Amniotic stem cell (primary cell): Measurements from ENCODE around the gene TXLNB.
"Not testable (repeated sequence)": the region's sequence is repeated elsewhere in the genome, so short reads cannot be mapped to it uniquely, and the experiment has no call there.

Source experiments
- DNase-seq: peaks from one replicate; lab custom pipeline; 2025; lab: John Stamatoyannopoulos, UW

Gene TXLNB

DNA sequence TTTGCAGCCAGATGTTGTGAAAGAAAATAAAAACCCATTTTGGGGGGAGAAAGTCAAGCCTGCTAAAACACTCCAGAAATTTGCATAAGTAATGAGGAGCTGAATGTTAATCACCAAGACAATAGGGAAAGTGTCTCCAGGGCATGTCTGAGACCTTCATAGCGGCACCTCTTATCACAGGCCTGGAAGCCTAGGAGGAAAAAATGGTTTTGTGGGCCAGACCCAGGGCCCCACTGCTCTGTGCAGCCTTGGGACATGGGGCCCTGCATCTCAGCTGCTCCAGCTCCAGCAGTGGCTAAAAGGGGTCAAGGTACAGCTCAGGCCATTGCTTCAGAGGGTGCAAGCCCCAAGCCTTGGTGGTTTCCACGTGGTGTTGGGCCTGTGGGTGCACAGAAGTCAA is 57.6 kb downstream of the TXLNB start:
- not testable (repeated sequence) for DNase-seq

GRCh38 chr6:139231206-139231605 is 60.6 kb downstream of the TXLNB start:
- DNase-seq: no peak

DNA sequence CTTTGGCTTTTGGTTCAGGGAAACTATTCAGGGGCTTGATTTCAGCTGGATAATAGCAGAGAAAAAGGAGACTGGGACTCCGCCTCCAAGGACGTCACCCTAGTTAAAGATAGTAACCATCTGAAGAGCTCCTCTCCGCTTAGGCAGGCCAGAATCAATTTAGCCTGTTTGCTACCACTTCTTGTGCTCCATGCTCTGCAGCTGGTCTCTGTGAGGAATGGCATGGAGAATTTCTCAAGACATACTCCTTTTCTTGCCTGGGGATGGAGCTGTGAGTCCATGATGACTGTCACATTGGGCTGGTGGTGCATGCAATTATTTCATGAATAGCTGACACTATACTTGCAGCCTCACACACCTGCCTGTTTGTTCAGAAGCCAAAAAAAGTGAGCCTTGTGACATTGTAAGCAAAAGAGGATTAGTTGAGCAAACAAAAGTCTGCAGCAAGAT is 61.4 kb downstream of the TXLNB start:
- no peak for DNase-seq

- DNase-seq: not testable (repeated sequence)
These were observed 63.4 kb downstream of the TXLNB start for GRCh38 chr6:139228387-139228786.

GRCh38 chr6:139219746-139220145 is 72.1 kb downstream of the TXLNB start:
- DNase-seq: no peak

DNA sequence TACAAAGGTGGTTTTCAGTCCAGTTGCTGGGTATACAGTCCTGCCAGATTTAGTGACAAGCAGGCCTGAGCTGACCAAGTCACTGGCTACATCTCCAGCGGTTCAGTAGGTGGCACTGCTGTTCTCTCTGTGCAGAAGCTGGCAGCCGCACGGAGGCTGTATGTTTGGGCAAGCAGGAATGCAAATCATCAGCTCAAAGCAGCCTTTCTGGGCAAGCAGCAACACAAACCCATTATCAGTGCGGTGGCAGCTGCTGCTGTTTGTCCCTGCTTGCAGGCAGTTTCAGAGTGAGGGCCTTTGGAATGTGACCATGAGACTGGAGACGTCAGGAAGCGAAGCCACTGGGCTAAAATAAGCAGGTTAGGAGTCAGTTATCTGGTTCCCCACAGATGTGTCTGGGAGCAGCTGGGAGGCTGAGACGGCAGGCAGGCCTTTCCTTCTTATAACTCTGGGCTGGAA is 72.5 kb downstream of the TXLNB start:
- DNase-seq: peak; percentile 92

DNA sequence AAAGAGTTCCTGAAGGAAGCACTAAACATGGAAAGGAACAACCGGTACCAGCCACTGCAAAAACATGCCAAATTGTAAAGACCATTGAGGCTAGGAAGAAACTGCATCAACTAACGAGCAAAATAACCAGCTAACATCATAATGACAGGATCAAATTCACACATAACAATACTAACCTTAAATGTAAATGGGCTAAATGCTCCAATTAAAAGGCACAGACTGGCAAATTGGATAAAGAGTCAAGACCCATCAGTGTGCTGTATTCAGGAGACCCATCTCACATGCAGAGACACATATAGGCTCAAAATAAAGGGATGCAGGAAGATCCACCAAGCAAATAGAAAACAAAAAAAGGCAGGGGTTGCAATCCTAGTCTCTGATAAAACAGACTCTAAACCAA is 79.3 kb downstream of the TXLNB start:
- DNase-seq: not testable (repeated sequence)

- DNase-seq: not testable (repeated sequence)
These were observed 81.0 kb downstream of the TXLNB start for GRCh38 chr6:139210766-139211165.

DNA sequence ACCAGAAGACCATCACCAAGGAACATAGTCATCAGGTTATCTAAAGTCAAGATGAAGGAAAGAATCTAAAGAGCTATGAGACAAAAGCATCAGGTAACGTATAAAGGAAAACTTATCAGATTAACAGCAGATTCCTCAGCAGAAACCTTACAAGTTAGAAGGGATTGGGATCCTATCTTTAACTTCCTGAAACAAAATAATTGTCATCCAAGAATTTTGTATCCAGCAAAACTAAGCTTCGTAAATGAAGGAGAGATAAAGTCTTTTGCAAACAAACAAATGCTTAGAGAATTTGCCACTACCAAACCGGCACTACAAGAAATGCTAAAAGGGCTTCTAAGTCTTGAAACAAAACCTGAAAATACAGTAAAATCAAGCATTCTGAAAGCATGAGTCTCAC is 86.0 kb downstream of the TXLNB start:
- DNase-seq: no peak

DNA sequence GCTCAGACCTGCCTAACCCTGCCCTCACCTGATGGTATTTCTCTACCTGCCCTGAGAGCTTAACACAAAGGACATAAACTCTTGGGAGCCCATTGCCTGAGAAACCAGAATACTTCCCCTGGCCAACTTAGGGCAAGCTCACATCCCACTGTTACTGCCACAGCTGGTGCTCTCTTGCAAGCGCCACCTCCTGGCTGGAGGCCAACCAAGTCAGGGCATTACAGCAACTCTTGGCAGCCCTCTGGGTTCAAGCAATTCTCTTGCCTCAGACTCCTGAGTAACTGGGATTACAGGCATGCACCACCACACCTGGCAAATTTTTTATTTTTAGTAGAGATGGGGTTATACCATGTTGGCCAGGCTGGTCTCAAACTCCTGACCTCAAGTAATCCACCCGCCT is 86.8 kb downstream of the TXLNB start:
- no peak for DNase-seq

DNA sequence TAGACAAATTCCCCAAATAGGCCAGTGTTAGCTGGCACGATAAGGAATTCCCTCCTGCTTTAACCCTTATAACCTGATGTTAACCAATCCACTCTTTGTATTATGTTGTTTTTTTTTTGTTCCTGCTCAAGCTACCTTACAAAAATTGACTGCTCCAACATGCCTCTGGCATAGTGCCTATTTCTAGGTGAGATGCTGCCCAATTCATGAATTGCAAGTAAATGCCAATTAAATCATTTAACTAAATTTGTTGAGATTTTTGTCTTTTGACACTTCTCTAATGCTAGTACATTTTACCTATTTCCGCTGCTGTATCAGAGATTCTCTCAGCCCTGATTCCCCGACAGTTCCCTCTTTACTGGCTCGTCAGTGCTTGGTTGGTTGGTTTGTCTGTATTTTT is 90.4 kb downstream of the TXLNB start:
- no peak for DNase-seq

DNA sequence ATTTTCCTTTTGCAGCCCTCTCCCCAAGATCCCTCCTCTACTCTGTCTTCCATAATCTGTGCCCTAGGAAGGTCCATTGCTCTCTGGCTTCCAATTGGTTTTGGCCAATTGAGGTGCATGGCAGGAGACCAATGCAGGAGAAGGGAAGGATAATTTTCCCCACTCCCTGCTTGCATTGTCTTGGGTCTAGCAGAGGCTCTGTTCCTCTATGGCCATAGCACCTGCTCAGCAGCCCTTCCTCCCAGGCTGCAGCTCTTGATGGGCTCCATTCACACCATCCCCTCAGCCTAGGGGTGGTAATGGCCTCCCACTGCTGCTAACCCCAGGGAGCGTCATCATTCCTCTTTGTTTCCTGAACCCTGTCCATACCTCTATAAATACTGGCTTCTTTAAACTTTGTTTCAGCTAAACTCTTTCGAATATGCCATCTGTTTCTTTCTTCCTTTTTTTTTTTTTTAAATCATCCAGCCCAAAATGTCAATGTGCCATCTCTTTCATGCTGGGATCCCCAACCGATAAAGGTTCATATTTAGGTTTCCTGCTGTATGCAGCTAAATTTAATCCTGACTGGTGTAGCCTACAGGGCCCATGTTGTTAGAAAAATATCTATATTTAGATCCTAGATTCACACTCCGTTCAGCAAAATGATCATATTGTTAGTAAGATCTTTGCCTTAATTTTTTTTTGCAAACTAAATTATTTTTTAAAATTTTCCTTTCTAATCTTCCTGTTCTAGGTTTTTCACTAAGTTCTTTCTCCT is 93.1 kb downstream of the TXLNB start:
- no peak for DNase-seq

GRCh38 chr6:139194740-139195139 is 97.1 kb downstream of the TXLNB start:
- no peak for DNase-seq
